ENCODE measurements around the gene UBR4.
"Not testable (repeated sequence)": the region's sequence is repeated elsewhere in the genome, so short reads cannot be mapped to it uniquely, and the experiment has no call there.

Gene UBR4

DNA sequence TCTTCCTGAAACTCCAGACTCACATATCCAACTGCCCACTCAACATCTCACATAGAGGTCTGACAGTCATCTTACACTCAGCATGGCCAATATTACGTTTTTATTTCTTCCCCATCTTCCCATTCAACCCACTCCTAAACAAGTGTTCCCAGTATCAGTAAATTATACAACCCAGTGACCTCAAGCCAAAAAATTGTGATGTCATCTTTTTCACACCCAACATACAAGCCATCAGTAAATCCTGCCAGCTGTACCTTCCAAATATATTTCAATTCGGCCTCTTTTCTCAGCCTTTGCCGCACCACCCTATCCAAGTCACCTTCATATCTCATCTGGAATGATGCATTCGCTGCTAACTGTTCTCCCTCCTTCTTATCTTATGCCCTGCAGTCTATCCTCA is 19.6 kb downstream of the UBR4 start:
- no peak for DNase-seq (ENCODE audit: low spot score)

DNA sequence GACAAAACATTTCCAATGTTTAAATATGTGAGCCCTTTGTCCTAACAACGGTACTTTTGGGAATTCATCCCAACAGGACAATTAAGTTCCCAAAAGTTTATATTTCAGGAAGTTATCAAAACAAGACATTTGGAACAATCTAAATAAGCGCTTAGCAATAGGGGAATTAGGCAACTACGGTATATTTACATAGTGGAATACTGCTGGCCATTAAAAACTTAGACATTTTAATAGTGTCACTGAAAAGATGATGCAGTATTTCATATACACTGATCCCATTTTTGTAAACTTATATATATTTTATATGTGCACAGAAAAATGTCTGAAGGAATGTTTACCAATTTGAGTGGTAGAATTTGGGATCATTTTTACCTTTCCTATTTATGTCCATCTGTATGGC is 20.8 kb downstream of the UBR4 start:
- no peak for DNase-seq (ENCODE audit: low spot score)

DNA sequence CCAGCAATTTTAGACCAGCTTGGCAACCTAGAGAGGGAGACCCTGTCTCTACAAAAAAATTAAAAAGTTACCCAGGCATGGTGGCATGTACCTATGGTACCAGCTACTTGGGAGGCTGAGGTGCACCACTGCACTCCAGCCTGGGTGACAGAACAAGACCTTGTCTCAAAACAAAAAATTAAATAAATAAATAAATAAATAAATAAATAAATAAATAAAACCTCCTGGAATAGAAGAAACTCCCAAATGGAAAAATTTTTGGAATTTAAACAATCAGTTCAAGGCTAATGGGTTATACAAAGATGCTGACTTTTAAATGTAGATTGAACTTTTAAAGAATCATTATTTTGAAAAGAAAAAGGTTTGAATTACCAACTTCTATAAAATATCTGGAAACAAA is 22.2 kb downstream of the UBR4 start:
- DNase-seq (ENCODE audit: low spot score) = no peak

DNA sequence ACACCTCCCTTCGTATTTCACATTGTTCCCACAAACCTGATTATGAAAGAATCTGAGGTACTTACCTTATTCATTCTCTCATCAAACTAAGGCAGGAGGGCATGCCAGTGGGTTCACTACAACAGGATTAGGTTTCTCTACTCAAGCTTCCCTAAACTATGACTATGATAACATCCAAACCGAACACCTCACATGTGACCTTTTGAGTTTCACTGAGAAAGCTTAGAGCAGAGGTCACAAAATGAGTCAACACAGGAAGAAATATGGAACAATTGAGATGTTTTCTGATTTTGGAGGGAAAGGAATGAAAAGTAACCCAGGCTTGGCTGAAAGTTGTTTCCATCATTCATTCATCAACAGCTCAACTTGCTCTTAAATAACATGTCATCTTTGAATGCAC is 24.1 kb downstream of the UBR4 start:
- no peak for DNase-seq (ENCODE audit: low spot score)

DNA sequence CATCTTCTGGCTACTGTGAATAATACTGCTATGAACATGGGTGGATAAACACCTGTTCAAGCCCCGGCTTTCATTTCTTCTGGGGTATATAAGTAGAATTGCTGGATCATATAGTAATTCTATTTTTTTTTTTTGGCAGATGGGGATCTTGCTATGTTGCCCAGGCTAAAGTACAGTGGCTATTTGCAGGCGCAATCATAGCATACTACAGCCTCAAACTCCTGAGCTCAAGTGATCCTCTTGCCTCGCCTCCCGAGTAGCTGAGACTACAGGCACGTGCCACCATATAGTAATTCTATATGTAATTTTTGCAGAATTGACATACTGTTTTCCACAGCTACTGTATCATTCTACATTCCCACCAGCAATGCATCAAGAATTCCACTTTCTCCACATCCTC is 27.8 kb downstream of the UBR4 start:
- no peak for DNase-seq (ENCODE audit: low spot score)

- not testable (repeated sequence) for DNase-seq (ENCODE audit: low spot score)
Observed at GRCh38 chr1:19180265-19180657, 29.8 kb downstream of the UBR4 start.

GRCh38 chr1:19179597-19180264 is 30.3 kb downstream of the UBR4 start:
- DNase-seq (ENCODE audit: low spot score) = peak; percentile 14

- no peak for DNase-seq (ENCODE audit: low spot score)
Observed at GRCh38 chr1:19178734-19179398, 31.2 kb downstream of the UBR4 start.

GRCh38 chr1:19177811-19178210 is 32.3 kb downstream of the UBR4 start:
- DNase-seq (ENCODE audit: low spot score) = no peak

DNA sequence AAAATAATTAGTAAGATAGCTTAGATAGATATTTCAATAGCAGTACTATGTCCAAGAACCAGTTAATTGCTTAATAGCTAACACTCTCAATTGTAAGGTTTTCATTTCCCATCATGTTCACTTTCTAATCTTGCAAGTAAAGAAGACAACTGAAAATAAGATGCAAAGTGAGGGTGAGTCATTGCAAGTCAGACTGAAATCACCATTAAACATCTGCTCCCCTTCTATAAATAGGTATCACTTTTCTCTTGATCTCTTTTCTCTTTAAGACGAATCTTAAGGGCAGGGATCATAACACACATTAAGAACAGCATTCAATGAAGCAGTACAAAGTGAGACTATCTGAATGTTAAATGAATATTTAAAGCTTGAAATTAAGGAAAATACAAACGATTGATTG is 40.4 kb downstream of the UBR4 start:
- DNase-seq (ENCODE audit: low spot score) = peak; percentile 24

DNA sequence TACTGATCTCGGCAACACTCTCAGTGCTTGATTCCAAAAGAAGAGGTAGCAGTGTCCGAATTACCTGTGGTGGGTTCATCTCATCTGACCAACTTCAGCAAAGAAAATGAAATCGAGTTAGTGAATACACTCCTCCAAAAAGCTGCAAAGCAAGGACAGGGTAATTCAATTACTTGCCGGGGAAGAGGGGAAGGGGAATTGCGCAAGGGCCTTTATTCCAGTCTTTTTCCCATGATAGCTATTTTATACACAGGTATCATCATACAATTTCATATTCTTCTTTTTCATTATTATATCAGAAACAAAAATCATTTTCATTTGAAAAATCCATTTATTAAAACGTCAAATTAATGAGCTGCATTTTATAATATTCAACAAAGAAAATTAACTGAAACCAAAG is 42.9 kb downstream of the UBR4 start:
- no peak for DNase-seq (ENCODE audit: low spot score)

DNA sequence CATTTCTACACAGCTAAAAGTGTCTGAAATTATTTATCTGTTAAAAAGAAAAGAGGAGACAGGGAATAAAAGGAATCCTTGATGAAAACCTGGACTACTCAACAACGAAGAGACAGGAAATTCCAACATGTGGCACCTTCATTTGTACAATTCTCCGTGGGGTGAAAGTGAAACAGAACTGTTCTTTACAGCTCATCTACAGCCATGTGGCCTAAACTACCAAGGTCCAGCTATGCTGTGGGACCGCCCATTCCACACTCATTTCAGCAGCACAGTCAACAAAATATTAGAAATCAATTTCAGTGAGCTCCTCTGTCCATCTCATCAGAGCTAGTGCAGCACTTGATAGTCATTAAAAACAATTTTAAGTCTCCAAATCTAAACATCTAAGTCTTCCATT is 44.0 kb downstream of the UBR4 start:
- no peak for DNase-seq (ENCODE audit: low spot score)

DNA sequence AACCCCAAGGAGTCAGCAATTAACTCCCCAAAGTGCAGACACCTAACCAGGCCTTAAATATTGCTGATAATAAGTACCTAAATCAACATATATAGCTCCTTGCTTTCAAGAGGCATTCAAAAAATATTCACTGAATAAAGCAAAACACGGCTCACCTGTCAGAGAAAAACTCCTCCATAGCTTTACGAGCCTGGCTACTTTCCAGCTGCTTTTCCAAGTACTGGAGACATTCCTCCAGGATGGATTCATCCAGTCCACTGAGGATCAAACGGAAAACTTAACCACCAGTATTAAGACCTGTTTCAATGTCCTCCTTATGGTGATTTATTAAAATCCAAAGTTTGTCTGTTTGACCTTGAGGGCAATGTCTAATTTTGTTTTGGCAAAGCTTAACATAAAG is 44.6 kb downstream of the UBR4 start:
- no peak for DNase-seq (ENCODE audit: low spot score)

GRCh38 chr1:19164274-19165015 is 45.6 kb downstream of the UBR4 start:
- no peak for DNase-seq (ENCODE audit: low spot score)

- DNase-seq (ENCODE audit: low spot score) = peak; percentile 87
Observed at GRCh38 chr1:19163261-19163660, 46.8 kb downstream of the UBR4 start.

GRCh38 chr1:19160831-19161230 is 49.2 kb downstream of the UBR4 start:
- DNase-seq (ENCODE audit: low spot score) = no peak

- DNase-seq (ENCODE audit: low spot score) = no peak
Observed at GRCh38 chr1:19157653-19158052, 52.4 kb downstream of the UBR4 start.

DNA sequence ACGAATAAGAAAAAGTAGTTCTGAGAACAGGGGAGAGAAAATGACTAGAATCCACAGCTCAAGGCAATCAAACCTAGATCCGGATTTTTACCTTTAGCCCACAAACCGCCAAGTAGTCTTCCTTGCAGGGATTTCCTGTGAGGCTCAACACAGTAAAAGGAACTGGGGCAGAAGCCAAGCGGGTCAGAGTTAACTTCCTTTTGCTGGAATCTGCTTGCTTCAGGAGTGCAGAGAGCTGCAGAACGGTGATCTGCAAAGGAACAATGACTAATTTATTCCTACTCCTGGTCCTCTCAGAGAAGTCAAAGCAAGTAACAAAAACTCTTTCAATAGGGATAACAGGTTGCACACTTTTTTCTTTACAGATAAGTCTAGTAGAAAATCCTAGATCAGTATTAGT is 53.4 kb downstream of the UBR4 start:
- no peak for DNase-seq (ENCODE audit: low spot score)

DNA sequence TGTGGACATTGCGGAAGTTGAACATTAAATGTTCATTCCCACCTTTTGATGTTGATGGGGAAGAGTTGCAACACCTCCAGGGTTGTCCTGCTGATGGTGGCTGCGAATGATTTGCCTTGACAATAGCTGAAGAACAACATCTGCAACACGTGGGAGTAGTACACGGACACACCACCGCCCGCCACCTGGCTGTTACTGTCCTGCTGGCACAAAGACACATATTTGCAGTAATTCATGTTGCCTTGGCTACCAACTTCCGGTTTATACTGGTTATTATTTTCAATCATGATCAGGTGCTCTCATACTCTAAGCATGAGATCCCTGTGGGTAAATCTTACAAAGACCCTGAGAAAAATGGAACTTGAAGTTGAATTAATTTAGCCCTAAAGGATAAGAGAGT is 55.2 kb downstream of the UBR4 start:
- no peak for DNase-seq (ENCODE audit: low spot score)

- DNase-seq (ENCODE audit: low spot score) = no peak
Observed at GRCh38 chr1:19153169-19153568, 56.9 kb downstream of the UBR4 start.

- DNase-seq (ENCODE audit: low spot score) = no peak
Observed at GRCh38 chr1:19151537-19151936, 58.5 kb downstream of the UBR4 start.

DNA sequence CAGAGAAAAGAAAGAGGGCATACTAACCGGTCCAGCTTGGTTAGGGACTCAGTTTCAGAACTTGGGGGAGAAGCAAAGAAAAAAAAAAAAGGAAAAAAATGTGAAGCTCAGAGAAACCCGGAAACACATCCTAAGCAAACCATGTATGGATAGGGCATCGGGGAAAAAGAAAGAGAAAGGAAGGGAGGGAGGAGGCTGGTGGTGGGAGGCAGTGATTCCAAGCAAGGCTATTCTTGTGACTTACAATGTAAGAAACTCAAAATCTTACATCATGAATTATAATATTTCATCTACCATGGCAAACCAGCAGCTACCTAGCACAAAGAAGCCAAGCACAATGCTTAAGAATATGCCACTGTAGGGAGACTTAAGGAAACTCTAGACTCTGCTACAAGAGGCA is 60.3 kb downstream of the UBR4 start:
- no peak for DNase-seq (ENCODE audit: low spot score)

GRCh38 chr1:19140465-19140864 is 69.6 kb downstream of the UBR4 start:
- DNase-seq (ENCODE audit: low spot score) = no peak

Measured in AG20443 (cell line).